ENCODE data around the gene LMO7.

LMO7 gene

DNA sequence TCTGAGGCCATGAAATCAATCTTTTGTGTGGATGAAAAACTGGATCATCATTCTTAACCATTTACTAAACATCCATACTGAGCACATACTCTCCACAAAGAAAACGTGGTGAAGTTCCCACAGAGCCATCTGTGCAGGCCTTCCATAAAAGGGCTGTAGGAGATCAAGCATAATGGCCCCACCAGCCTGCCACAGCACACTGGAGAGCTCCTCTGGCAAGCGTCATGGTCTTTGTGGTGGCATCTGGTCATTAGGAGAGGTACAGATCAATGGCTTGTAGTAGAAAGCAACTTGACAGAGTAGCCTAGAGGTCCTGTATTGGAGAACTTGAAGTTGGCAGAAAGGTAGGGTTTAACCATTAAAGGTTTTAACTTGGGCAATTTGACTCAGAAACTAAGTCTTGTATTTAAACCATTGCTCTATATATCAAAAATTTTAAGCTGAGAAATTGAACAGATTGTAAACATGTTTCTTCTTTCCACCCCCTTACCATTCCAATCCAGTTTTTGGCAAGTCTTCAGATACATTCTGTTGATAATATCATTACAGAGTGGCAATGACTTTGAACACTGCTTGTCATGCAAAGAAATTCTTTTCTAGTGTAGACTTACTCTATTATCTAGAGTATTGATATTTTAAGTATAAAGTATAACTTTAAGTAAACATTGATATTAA lies 128.3 kb downstream of the LMO7 start:
- TF ChIP-seq SPI1 (IDR thresholded peaks at IDR 0.05; ENCODE audit: borderline replicate concordance, low read depth) (no peak), GABPA (IDR thresholded peaks at IDR 0.05; ENCODE audit: low read depth) (no peak), POLR2AphosphoS5 (IDR thresholded peaks at IDR 0.05; ENCODE audit: low read depth) (no peak)
- TF ChIP-seq, protein P1, sequence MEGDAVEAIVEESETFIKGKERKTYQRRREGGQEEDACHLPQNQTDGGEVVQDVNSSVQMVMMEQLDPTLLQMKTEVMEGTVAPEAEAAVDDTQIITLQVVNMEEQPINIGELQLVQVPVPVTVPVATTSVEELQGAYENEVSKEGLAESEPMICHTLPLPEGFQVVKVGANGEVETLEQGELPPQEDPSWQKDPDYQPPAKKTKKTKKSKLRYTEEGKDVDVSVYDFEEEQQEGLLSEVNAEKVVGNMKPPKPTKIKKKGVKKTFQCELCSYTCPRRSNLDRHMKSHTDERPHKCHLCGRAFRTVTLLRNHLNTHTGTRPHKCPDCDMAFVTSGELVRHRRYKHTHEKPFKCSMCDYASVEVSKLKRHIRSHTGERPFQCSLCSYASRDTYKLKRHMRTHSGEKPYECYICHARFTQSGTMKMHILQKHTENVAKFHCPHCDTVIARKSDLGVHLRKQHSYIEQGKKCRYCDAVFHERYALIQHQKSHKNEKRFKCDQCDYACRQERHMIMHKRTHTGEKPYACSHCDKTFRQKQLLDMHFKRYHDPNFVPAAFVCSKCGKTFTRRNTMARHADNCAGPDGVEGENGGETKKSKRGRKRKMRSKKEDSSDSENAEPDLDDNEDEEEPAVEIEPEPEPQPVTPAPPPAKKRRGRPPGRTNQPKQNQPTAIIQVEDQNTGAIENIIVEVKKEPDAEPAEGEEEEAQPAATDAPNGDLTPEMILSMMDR (IDR thresholded peaks at IDR 0.05; ENCODE audit: insufficient read depth, low read length), result no peak
- TF ChIP-seq, protein P2, sequence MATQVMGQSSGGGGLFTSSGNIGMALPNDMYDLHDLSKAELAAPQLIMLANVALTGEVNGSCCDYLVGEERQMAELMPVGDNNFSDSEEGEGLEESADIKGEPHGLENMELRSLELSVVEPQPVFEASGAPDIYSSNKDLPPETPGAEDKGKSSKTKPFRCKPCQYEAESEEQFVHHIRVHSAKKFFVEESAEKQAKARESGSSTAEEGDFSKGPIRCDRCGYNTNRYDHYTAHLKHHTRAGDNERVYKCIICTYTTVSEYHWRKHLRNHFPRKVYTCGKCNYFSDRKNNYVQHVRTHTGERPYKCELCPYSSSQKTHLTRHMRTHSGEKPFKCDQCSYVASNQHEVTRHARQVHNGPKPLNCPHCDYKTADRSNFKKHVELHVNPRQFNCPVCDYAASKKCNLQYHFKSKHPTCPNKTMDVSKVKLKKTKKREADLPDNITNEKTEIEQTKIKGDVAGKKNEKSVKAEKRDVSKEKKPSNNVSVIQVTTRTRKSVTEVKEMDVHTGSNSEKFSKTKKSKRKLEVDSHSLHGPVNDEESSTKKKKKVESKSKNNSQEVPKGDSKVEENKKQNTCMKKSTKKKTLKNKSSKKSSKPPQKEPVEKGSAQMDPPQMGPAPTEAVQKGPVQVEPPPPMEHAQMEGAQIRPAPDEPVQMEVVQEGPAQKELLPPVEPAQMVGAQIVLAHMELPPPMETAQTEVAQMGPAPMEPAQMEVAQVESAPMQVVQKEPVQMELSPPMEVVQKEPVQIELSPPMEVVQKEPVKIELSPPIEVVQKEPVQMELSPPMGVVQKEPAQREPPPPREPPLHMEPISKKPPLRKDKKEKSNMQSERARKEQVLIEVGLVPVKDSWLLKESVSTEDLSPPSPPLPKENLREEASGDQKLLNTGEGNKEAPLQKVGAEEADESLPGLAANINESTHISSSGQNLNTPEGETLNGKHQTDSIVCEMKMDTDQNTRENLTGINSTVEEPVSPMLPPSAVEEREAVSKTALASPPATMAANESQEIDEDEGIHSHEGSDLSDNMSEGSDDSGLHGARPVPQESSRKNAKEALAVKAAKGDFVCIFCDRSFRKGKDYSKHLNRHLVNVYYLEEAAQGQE (IDR thresholded peaks at IDR 0.05; ENCODE audit: insufficient replicate concordance, low read depth), result no peak
- no peak overlapping the region for H3K4me3 ChIP-seq (replicated peaks; ENCODE audit: insufficient read depth, low read length)
- DNase-seq (ENCODE audit: low read depth in 1 of 2, low spot score in 1 of 2), result no peak
- no peaks in the 10 kb centered on the region for H3K27me3 ChIP-seq (ENCODE audit: insufficient read depth, poor library complexity, severe bottlenecking)
- no peak overlapping the region for H3K27ac ChIP-seq (replicated peaks)

DNA sequence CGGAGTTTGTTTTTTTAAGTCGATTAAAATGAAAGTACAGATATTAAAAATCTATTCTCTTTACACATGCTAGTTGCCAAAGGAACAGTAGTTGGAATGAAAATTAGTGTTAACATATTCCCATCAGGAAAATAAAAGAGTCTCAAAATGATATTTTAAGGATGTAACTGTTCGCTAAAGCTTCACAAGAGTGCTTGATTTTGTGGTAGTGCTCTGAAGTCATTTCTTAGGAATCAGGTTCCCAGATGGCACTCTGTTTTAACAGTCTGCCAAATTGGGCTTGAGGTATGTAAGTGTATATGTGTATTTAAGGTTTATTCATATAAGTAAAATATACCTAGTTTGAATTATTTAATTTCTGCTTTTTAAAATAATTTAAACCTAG lies 128.8 kb downstream of the LMO7 start:
- no peaks in the 10 kb centered on the region for H3K27me3 ChIP-seq (ENCODE audit: insufficient read depth, poor library complexity, severe bottlenecking)
- H3K27ac ChIP-seq (replicated peaks), result no peak overlapping the region
- no peak overlapping the region for H3K4me3 ChIP-seq (replicated peaks; ENCODE audit: insufficient read depth, low read length)
- DNase-seq (ENCODE audit: low read depth in 1 of 2, low spot score in 1 of 2), result no peak
- TF ChIP-seq, protein P1 (IDR thresholded peaks at IDR 0.05; ENCODE audit: insufficient read depth, low read length), result no peak
- no peak for TF ChIP-seq POLR2AphosphoS5 (IDR thresholded peaks at IDR 0.05; ENCODE audit: low read depth)
- TF ChIP-seq SPI1 (IDR thresholded peaks at IDR 0.05; ENCODE audit: borderline replicate concordance, low read depth), result no peak
- no peak for TF ChIP-seq GABPA (IDR thresholded peaks at IDR 0.05; ENCODE audit: low read depth)
- TF ChIP-seq, protein P2 (IDR thresholded peaks at IDR 0.05; ENCODE audit: insufficient replicate concordance, low read depth), result no peak

DNA sequence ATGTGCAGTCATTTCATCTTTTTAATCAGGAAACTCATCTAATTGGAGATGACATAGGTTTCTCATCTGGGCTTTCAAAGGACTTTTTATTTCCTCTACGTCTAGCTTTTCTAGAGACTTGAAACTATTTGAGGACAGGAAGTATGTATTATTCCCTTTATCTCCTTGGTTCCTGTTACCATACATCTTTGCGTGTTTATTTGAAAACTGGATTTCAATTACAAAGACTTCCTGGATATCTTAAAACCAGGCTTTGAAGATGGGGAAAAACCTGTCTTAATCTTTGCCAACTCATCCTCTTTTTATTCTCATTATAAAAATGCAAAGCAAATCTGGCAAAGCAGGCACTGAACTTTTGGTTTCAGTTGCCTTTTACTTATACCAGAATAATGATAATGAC lies 130.5 kb downstream of the LMO7 start:
- no peak for DNase-seq (ENCODE audit: low read depth in 1 of 2, low spot score in 1 of 2)
- H3K27me3 ChIP-seq (ENCODE audit: insufficient read depth, poor library complexity, severe bottlenecking), result no peaks in the 10 kb centered on the region
- no peak overlapping the region for H3K4me3 ChIP-seq (replicated peaks; ENCODE audit: insufficient read depth, low read length)
- TF ChIP-seq, protein P1 (IDR thresholded peaks at IDR 0.05; ENCODE audit: insufficient read depth, low read length), result no peak
- TF ChIP-seq POLR2AphosphoS5 (IDR thresholded peaks at IDR 0.05; ENCODE audit: low read depth) (no peak), GABPA (IDR thresholded peaks at IDR 0.05; ENCODE audit: low read depth) (no peak), SPI1 (IDR thresholded peaks at IDR 0.05; ENCODE audit: borderline replicate concordance, low read depth) (no peak)
- TF ChIP-seq, protein P2 (IDR thresholded peaks at IDR 0.05; ENCODE audit: insufficient replicate concordance, low read depth), result no peak
- H3K27ac ChIP-seq (replicated peaks), result no peak overlapping the region
